Measurements from ENCODE around the gene GLI3.

DNA sequence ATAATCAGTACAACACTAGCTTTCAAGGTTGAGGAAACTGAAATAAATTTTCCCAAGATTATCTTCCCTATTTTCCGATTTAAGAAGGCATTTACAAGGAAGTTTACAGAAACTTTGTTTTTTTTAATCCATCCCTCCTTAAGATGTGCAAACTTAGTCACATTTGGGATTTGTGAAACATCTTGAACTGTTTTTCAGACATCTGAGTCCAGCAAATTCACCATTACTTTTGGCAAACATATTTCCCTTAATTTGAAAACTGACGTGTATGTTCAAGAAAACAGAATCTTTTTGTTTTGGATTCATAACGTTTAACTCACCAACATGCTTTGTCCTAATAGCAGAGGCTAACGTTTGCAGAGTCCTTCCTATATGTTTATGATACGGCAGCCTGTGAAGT lies 19.5 kb downstream of the GLI3 start:
- TF ChIP-seq, protein P1, sequence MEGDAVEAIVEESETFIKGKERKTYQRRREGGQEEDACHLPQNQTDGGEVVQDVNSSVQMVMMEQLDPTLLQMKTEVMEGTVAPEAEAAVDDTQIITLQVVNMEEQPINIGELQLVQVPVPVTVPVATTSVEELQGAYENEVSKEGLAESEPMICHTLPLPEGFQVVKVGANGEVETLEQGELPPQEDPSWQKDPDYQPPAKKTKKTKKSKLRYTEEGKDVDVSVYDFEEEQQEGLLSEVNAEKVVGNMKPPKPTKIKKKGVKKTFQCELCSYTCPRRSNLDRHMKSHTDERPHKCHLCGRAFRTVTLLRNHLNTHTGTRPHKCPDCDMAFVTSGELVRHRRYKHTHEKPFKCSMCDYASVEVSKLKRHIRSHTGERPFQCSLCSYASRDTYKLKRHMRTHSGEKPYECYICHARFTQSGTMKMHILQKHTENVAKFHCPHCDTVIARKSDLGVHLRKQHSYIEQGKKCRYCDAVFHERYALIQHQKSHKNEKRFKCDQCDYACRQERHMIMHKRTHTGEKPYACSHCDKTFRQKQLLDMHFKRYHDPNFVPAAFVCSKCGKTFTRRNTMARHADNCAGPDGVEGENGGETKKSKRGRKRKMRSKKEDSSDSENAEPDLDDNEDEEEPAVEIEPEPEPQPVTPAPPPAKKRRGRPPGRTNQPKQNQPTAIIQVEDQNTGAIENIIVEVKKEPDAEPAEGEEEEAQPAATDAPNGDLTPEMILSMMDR (IDR thresholded peaks at IDR 0.05), result no peak
- no peak for TF ChIP-seq POLR2A (IDR thresholded peaks at IDR 0.05)
